Measurements from ENCODE around the gene EPHB1.

GRCh38 chr3:135203026-135203425, 408.0 kb downstream of the EPHB1 start:
- TF ChIP-seq CTCF (conservative IDR thresholded peaks at IDR 0.05; ENCODE audit: low read depth, low read length) (no peak), EZH2 (IDR thresholded peaks at IDR 0.05; ENCODE audit: borderline replicate concordance, low read depth, low read length, poor library complexity, severe bottlenecking) (no peak)

Measured in A673 (cell line).